GM12878 (cell line): ENCODE results near the gene KNTC1. TPM values are rescaled to one million over a fixed set of nuclear protein-coding genes. Genes with fewer than 3 reads are reported as not detected.

Experiments
- ATAC-seq: fragments of 200-7000 bp; cut with Tn5 transposase; 3 replicates; pipeline ENCODE4 v1.9.1; 2020; ENCODE audit warnings: mild to moderate bottlenecking, moderate library complexity
- BruUV-seq: library from RNA; stranded (reverse); fragments of 400-500 nt; replicated peaks from 2 replicates; lab custom pipeline; 2021; lab: Mats Ljungman, UMichigan
- CTCF ChIA-PET: fragments of 300-600 bp; sonication (Branson Sonifier 250); formaldehyde crosslinking; extraction: SDS; loops from one replicate; lab custom pipeline; 2021; ENCODE audit warnings: inconsistent platforms; lab: Yijun Ruan, JAX
- POLR2A ChIA-PET: fragments of 350-600 bp; formaldehyde crosslinking; extraction: SDS; loops from one replicate; lab custom pipeline; 2021; ENCODE audit warnings: inconsistent platforms; lab: Charles Lee
- RAD21 ChIA-PET: fragments of 300-600 bp; sonication (Branson Sonifier 250); formaldehyde crosslinking; loops from one replicate; lab custom pipeline; 2023; ENCODE audit warnings: antibody characterized with exemption; ENCODE audit not compliant: unreplicated experiment; lab: Charles Lee
- SMC1A ChIA-PET: fragments of 300-600 bp; sonication (Branson Sonifier 250); formaldehyde crosslinking; loops from one replicate; lab custom pipeline; 2023; ENCODE audit not compliant: unreplicated experiment, uncharacterized antibody; lab: Charles Lee
- DNase-seq: peaks from one replicate; pipeline ENCODE4 v3.0.0-alpha.2; 2011; ENCODE audit warnings: low read depth, low spot score
- FAIRE-seq: peaks from 3 replicates; lab custom pipeline; 2011; peaks lifted over from hg19 to GRCh38; lab: Jason Lieb, UNC
- H2AFZ ChIP-seq: 2 replicates; pipeline ENCODE4 v1.6.0; 2011; ENCODE audit warnings: low read depth, low read length, control low read depth; ENCODE audit not compliant: control insufficient read depth
- H3K27ac ChIP-seq: 2 replicates; pipeline ENCODE4 v1.5.1; 2011; ENCODE audit warnings: control low read depth; ENCODE audit not compliant: control insufficient read depth, insufficient read depth
- H3K27me3 ChIP-seq, 2 experiments: replicated peaks in 1 of 2; 2 replicates each; pipeline versions ENCODE4 v1.6.0 to v1.6.1; 2011; ENCODE audit warnings: low read length in 1 of 2; ENCODE audit not compliant: control insufficient read depth in 2 of 2, insufficient read depth in 2 of 2
- H3K36me3 ChIP-seq, 2 experiments: 2 replicates each; pipeline ENCODE4 v1.5.1; 2011; ENCODE audit warnings: low read length in 1 of 2; ENCODE audit not compliant: control insufficient read depth in 2 of 2, insufficient read depth in 2 of 2
- H3K4me1 ChIP-seq: 2 replicates; pipeline ENCODE4 v1.6.1; 2011; ENCODE audit warnings: mild to moderate bottlenecking, low read length, moderate library complexity, mixed read lengths; ENCODE audit not compliant: control insufficient read depth, insufficient read depth
- H3K4me2 ChIP-seq: 2 replicates; pipeline ENCODE4 v1.6.0; 2011; ENCODE audit warnings: control low read depth; ENCODE audit not compliant: control insufficient read depth, insufficient read depth
- H3K4me3 ChIP-seq: fragments of 200-600 bp; sonication (generic); 2 replicates; pipeline ENCODE4 v1.5.1; 2016
- H3K79me2 ChIP-seq: 2 replicates; pipeline ENCODE4 v1.6.0; 2011; ENCODE audit warnings: low read length; ENCODE audit not compliant: control insufficient read depth, insufficient read depth
- H3K9ac ChIP-seq: 2 replicates; pipeline ENCODE4 v1.8.0; 2011; ENCODE audit warnings: low read length, control low read depth, mixed read lengths; ENCODE audit not compliant: control insufficient read depth, insufficient read depth
- H3K9me3 ChIP-seq: replicated peaks from 3 replicates; pipeline ENCODE4 v1.5.1; 2011; ENCODE audit warnings: mild to moderate bottlenecking, low read length; ENCODE audit not compliant: control insufficient read depth, insufficient read depth
- H4K20me1 ChIP-seq: 2 replicates; pipeline ENCODE4 v1.6.0; 2011; ENCODE audit not compliant: control insufficient read depth, insufficient read depth
- POLR2AphosphoS5 ChIP-seq: IDR thresholded peaks from 2 replicates; pipeline ENCODE4 v1.6.1; 2011; ENCODE audit warnings: mild to moderate bottlenecking, low read length, inconsistent platforms
- RUNX3 ChIP-seq: IDR thresholded peaks from 2 replicates; pipeline ENCODE4 v1.6.1; 2012; ENCODE audit warnings: low read length, inconsistent platforms
- SPI1 ChIP-seq: IDR thresholded peaks from 2 replicates; pipeline ENCODE4 v1.6.1; 2011; ENCODE audit warnings: low read depth, mild to moderate bottlenecking, low read length, moderate library complexity, borderline replicate concordance; ENCODE audit not compliant: insufficient read depth
- TARDBP ChIP-seq: IDR thresholded peaks from 2 replicates; pipeline ENCODE4 v1.6.1; 2016; ENCODE audit warnings: borderline replicate concordance
- ZNF687 ChIP-seq: fragments of 450-650 bp; IDR thresholded peaks from 2 replicates; pipeline ENCODE4 v1.6.1; 2017; ENCODE audit warnings: mild to moderate bottlenecking, moderate library complexity
- WGBS: methylation state at CpG from one replicate; pipeline ENCODE4 v1.1.6; 2016; ENCODE audit warnings: low lambda C conversion rate; ENCODE audit not compliant: insufficient replicate concordance, insufficient coverage; ENCODE audit errors: missing lambda C conversion rate; 5-methylcytosine and 5-hydroxymethylcytosine counted together
- in situ Hi-C: fragments of 300-500 bp; cut with MboI; formaldehyde crosslinking; loops from 9 replicates; pipeline ENCODE4 v1.14.3; 2018; ENCODE audit warnings: mixed read lengths
- intact Hi-C: fragments of 100-400 bp; cut with micrococcal nuclease; formaldehyde crosslinking; loops from one replicate; pipeline ENCODE4 v1.14.2; 2022; ENCODE audit not compliant: unreplicated experiment
- polyA plus RNA-seq, 11 experiments: library from polyadenylated mRNA; depleted of rRNA in 4 of 11; unstranded in 6 of 11; stranded (reverse) in 5 of 11; fragments of >200 nt; fragmentation: Nextera tagmentation in 4 of 11; fragmentation: Illumina TruSeq in 1 of 11; extraction: Ambion mirVana in 4 of 11; extraction: Trizol in 1 of 11; gene quantifications; 1 replicate in 1 of 11; 2 replicates in 10 of 11; pipeline versions ENCODE4 v1.2.1 to v1.2.3, GENCODE V29; 2011 to 2016; ENCODE audit warnings: inconsistent platforms in 2 of 11, missing spikeins in 2 of 11, low read depth in 1 of 11
- total RNA-seq, 4 experiments: library from RNA; depleted of rRNA in 3 of 4; stranded (reverse); fragments of >200 nt in 3 of 4; fragmentation: Illumina TruSeq in 1 of 4; extraction: Trizol in 1 of 4; gene quantifications; 2 replicates each; pipeline versions ENCODE4 v1.2.1 to v1.2.3, GENCODE V29; 2013 to 2021

Gene KNTC1
- total and polyA plus RNA-seq, 10 of the 15 experiments (the other 5 are each of a cell fraction or from before 2014, with no cell fraction given): 37.2 to 118 (median 76.3) TPM

DNA sequence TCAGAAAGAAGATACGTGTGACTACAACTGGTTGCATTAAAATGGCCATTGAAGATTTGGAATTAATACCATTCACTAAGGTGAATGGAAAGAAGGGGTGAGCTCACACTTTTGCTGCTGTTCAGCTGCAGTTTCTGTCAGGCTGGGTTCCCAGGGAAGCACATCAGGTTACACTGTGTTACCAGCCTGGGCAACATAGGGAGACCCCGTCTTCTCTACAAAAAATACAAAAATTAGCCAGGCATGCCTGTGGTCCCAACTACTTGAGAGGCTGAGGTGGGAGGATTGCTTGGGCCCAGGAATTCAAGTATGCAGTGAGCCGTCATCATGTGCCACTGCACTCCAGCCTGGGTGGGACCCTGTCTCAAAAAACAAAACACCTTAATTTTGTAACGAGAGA is 13.4 kb upstream of the KNTC1 start:
- Histone ChIP-seq H3K9me3 (no peaks in the 10 kb centered on the region), H3K4me3 (no peak overlapping the region), H3K79me2 (peaks cover 29% of the 10 kb centered on the region), H3K9ac (no peak overlapping the region), H3K27ac (no peak overlapping the region), H3K4me1 (peaks cover 8% of the 10 kb centered on the region), H4K20me1 (no peaks in the 10 kb centered on the region), H3K36me3 (peaks cover 15 to 73% of the 10 kb centered on the region in 2 experiments), H3K4me2 (0 out of 2 replicates have a peak overlapping the region, but pooled peaks have one; percentile 0), H3K27me3 (no peaks in the 10 kb centered on the region), H2AFZ (no peak overlapping the region)
- WGBS: 47% methylated on average over 4 of the region's 4 CpGs
- intact Hi-C loops: no loop called here
- no peak for DNase-seq
- FAIRE-seq: no peak
- no peak for TF ChIP-seq TARDBP
- TF ChIP-seq POLR2AphosphoS5: peak; percentile 64
- TF ChIP-seq SPI1: no peak
- no peak for TF ChIP-seq RUNX3
- CTCF ChIA-PET: interaction anchor here (1.0 kb wide), 2 partner anchors 9 to 12 kb away, joined by 3 read pairs; no protein-coding TSS in a partner anchor
- SMC1A ChIA-PET: interaction anchor here (1.5 to 6.7 kb wide), 2 partner anchors 14 to 113 kb away, joined by 3 to 39 read pairs; partner anchors contain the start of gene ZCCHC8
- BruUV-seq: no TSS peak
- RAD21 ChIA-PET: interaction anchor here (1.9 kb wide), 1 partner anchor 114 kb away, joined by 4 read pairs; no protein-coding TSS in a partner anchor
- POLR2A ChIA-PET: interaction anchor here (5.2 kb wide), 1 partner anchor 12 kb away, joined by 40 read pairs; the partner anchor contains the start of gene ZCCHC8
- in situ Hi-C loops: no loop called here
- peak; percentile 19 for ATAC-seq

- H3K4me2 ChIP-seq: no peak overlapping the region; the same call in 1 of the 2 replicates
- intact Hi-C loops: no loop called here
- no peak overlapping the region for H3K27ac ChIP-seq
- FAIRE-seq (no peak), ATAC-seq (no peak), DNase-seq (no peak)
- no peaks in the 10 kb centered on the region for H3K9me3 ChIP-seq
- H3K4me3 ChIP-seq: no peak overlapping the region
- no peaks in the 10 kb centered on the region for H3K27me3 ChIP-seq
- H4K20me1 ChIP-seq: no peaks in the 10 kb centered on the region
- in situ Hi-C loops: no loop called here
- SMC1A ChIA-PET: interaction anchor here (1.1 kb wide), 1 partner anchor 12 kb away, joined by 3 read pairs; no protein-coding TSS in a partner anchor
- no peak overlapping the region for H2AFZ ChIP-seq
- H3K9ac ChIP-seq: no peak overlapping the region
- H3K79me2 ChIP-seq: peaks cover 45% of the 10 kb centered on the region
- H3K36me3 ChIP-seq: peaks cover 13 to 73% of the 10 kb centered on the region in 2 experiments
- TF ChIP-seq ZNF687 (no peak), POLR2AphosphoS5 (peak; percentile 59)
- RAD21 ChIA-PET: no interaction called here
- WGBS: 100% methylated on average over 2 of the region's 2 CpGs
- BruUV-seq: no TSS peak
- peaks cover 8% of the 10 kb centered on the region for H3K4me1 ChIP-seq
- CTCF ChIA-PET: no interaction called here
- POLR2A ChIA-PET: interaction anchor here (1.4 kb wide), 1 partner anchor 14 kb away, joined by 3 read pairs; no protein-coding TSS in a partner anchor
These were observed 11.8 kb upstream of the KNTC1 start for GRCh38 chr12:122515275-122515674.
